Smooth muscle cell of the brain vasculature (primary cell): ENCODE data around the gene COLEC12.

Experiments
- DNase-seq: peaks from one replicate; pipeline ENCODE4 v3.0.0-alpha.2; 2012; ENCODE audit warnings: low read depth, low spot score

COLEC12 gene

DNA sequence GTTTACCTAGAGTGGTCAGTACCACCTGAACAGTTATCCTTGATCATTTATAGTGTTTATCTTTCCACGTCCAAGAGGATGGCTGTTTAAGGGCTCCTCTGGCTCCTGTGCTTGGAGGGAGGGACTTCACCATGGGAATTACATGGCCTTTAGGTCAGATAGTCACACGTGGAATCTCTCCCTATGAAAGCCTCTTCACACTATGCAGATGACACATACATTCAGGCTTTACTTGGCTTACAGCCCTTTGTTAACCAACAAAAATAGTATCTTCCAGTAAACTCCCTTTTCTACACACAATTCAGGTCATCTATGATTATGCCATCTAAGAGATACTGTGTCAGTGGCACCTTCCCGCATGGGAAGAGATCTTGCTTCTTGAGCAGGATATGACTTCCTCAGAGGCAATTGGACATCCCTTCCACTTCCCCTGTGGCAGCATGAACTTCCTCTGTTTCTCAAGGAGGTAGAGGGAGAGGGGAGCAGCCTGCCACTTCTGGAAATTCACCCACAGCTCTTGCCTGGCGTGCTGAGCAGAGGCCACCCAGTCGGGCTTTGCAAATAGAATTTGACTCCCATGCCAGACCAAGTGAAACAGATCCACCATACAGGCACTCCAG lies 53.5 kb downstream of the COLEC12 start:
- no peak for DNase-seq

DNA sequence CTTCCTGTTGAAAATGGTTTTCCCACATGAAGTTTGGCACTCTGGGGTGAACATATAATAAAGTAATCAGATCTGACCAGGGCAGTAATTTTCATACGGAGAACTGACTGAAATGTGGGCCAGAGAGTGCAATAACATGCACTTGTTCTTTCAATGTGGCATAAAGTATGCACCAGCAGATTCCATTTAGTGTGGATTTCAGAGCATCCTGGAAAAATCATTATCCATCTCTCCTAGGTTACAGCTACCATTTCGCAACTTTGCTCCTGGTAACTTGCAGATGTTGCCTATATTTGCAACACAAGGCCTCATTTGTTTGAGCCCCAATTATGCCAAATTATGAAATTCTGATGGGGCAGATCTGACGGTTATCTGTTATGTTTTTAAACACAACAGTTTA lies 55.4 kb downstream of the COLEC12 start:
- no peak for DNase-seq

DNA sequence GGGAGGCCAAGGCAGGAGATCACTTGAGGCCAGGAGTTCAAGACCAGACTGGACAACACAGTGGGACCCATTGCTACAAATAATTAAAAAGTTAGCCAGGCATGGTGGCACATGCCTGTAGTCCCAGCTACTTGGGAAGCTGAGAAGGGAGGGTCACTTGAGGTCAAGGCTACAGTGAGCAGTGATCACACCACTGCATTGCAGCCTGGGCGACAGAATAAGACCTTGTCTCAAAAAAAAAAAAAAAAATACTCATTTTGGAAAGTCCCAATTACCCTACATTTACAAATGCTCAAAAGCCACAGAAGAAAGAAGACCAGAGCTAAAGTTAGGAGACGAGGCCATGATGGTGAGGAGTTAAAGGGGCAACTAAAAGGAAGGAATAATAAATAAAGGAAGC lies 61.9 kb downstream of the COLEC12 start:
- DNase-seq, result no peak

DNA sequence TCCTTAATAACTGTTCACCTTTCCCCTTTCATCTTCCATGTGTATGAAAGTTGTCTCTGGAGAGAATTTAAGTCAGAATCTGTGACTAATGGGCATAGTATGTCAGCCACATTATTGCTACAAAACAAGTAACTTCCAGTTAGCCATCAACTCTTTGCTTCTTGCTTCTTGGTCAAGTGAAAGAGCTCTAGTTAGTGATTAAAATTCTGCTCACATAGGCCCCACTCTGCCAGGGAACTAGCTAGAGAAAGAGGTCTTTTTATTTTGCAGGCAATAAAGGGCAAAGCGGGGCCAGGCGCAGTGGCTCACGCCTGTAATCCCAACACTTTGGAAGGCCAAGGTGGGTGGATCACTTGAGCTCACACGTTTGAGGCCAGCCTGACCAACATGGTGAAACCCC lies 64.6 kb downstream of the COLEC12 start:
- DNase-seq, result no peak

DNA sequence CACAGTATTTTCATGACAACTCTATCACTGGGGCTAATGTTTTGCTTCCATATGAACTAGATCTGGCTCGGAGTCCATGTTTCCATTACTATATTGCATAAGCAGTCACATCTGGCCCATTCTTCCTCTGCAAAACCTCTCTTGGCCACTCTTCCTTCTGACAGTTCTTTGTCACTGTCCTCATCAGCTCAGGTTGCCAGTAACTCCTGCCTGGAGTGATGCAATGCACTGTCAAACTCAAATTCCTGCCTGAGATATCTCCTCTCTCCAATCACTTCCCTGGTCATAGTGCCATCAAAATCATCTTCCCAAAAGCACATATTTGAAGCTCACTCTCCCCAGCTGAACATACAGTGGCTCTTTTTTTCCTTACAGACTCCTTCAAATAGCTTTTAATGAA lies 66.1 kb downstream of the COLEC12 start:
- DNase-seq, result no peak

DNA sequence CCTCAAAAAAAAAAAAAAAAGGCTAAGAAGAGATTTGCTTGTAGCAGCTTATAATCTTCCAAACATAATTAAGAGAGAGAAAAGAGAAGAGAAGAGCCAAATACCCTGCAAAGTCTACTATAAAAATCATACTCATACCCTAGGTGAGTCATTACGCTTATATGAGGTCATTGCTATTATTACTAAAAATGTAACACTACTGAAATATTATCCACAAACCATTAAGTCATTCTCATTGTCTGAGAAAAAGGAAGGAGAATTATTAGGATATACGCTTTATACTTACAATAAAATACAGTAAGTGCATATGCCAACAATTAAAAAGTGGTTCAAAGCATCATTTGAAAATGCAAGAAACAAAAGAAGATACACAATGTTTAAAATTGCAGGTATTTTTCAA lies 66.5 kb downstream of the COLEC12 start:
- no peak for DNase-seq

DNA sequence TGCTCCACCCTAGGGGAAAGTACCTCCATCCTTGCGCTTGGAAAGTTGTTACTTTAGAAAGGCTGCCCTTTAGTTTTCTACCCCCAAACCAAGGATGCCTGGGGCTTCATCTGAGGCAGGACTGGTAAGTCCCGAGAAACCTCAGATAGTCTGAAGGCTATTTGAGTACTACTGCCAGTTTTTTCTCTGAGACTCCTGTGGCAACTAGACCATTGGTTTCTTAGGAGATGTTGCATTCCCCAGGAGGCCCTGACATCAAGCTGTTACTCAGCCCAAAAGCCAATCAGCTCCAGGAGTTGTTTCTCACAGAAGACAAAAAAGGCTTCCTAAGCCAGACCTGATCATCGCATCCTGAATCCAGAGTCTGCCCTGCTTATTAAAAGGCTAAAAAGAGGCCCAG lies 67.2 kb downstream of the COLEC12 start:
- no peak for DNase-seq

DNA sequence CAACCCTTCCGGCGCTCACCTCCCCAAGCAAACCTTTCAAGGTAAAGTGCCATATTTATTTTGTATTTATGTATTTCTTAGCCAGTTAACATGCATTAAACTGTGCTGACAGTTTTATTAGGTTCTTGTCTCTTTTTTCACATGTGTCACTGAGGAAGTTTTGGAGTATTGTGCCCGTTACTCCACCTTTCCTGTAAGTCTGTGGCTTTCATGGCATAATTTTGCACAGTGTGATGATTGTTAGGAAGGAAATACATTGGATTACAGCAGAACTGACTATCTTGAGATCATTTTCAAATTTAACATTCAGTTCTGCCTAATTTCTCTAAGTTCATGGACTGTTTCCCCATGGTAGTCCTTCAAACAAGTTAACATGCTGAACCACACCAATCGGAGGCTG lies 67.7 kb downstream of the COLEC12 start:
- DNase-seq, result no peak

DNA sequence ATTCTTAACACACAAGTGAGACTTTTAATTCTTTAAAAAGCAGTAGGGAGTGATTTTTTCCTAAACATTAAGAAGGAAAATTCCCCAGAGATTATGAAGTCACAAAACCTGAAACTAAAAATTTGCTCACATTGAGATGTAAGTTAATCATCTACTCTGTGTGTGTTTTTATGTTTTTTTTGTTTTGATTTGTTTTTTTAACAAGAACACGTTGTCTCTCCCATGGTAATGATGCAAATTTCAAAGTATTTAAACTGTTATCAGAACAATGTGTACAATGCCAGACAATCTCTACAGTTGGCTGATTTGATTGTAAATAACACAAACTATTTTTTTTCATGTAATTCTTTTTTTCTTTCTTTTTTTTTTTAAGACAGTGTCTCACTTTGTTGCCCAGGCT lies 71.5 kb downstream of the COLEC12 start:
- no peak for DNase-seq

DNA sequence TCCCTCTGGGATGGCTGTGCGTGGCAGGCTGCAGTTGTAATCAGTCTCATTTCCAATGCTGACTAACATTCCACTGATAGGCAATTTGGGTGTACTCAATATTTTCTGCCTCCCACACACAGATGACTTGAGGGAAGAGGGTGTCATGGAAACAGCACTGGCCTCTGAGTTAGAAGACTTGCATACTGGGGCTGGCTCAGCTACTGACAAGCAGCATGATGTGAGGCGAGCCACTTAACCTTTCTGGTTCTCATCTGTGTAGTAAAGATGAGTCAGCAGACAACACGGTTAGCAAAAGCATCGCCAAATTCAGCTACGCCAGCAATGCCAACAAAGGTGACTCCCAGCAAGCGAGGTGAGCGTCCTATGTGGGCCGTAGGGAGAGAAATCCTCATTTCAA lies 73.5 kb downstream of the COLEC12 start:
- DNase-seq, result no peak

DNA sequence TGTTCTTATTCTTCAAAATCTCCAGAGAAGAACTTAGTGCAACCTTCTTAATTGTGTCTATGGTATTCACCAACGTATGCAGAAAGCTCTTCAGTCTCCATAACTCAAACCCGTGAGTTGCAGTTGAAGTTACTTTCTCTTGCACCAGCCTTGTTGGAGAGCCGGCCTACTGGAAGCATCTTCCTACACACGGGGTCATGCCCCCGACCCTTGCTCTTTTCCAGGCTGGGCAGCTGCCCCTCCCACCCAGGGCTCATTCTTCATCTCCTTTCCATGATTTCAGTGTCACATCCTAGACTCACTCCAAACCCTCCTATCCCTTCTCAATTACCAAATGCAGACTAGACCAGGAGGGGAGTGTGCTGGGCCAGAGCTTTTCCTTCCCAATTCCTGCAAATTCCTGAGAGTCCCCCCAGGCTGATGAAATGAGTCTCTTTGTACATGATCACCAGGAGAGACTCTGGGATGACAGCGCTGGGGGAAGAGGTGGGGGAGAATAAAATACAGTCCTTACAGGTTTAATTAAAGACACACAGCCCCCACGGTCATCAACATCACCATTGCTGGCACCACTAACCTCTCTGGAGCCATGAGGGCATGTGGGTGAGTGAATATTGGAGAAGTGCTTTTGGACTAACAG lies 75.3 kb downstream of the COLEC12 start:
- no peak for DNase-seq

DNA sequence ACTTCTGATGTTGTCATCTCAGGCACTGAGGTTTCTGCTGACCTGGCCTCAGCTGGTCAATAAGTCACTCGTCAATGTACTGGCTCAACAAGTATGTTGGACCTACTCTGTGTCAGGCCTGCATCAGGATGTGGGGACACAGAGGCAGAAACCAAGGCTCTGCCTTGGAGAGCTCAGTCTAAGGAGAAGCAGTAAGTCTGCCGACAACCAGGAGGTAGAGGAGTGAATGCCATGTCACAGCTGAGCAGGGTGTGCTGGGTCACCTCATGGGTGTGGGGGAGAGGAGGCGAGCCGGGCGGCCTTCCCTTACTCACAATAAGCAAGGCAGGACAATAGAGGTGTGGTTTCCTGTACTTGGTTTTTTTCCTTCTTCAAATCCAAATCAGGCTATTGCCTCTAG lies 75.8 kb downstream of the COLEC12 start:
- DNase-seq, result no peak

DNA sequence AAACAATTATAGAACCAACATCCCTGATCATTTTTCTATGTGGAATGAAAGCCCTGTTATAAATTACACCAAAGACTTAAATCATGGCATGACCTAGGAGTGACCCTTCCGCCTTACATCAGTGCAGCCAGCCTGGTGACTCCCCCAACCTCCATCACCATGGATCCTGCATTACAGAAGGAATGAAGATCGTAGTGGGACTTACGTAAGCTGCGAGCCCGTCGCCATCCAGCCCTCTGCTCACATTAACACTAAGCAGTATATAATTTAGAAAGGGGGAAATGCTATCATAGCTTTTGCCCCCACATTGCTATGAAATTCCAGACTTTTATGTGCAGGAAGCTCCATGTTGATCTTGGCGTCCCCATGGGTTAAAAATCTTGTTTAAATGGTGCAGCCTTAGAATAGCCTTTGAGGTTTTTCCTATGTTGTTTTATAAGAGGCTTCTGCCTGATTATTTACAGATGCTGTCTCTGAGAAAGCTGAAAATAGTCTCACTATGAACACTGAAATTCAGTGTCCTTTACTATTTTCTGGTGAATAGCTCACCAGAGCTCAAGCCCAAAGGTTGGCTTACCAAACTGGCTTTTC lies 76.3 kb downstream of the COLEC12 start:
- peak; percentile 66 for DNase-seq

DNA sequence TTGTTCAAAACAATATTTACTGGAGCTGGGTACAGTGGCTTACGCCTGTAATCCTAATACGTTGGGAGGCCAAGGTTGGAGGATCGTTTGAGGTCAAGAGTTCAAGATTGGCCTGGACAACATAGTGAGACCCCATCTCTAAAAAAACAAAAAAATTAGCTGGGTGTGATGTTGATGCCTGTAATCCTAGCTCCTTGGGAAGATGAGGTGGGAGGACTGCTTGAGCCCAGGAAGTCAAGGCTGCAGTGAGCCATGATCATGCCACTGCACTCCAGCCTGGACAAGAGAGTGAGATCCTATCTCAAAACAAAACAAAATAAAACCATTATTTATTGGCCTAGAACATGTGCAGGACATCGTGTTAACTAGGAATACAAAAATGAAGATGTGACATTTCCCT lies 77.5 kb downstream of the COLEC12 start:
- no peak for DNase-seq

DNA sequence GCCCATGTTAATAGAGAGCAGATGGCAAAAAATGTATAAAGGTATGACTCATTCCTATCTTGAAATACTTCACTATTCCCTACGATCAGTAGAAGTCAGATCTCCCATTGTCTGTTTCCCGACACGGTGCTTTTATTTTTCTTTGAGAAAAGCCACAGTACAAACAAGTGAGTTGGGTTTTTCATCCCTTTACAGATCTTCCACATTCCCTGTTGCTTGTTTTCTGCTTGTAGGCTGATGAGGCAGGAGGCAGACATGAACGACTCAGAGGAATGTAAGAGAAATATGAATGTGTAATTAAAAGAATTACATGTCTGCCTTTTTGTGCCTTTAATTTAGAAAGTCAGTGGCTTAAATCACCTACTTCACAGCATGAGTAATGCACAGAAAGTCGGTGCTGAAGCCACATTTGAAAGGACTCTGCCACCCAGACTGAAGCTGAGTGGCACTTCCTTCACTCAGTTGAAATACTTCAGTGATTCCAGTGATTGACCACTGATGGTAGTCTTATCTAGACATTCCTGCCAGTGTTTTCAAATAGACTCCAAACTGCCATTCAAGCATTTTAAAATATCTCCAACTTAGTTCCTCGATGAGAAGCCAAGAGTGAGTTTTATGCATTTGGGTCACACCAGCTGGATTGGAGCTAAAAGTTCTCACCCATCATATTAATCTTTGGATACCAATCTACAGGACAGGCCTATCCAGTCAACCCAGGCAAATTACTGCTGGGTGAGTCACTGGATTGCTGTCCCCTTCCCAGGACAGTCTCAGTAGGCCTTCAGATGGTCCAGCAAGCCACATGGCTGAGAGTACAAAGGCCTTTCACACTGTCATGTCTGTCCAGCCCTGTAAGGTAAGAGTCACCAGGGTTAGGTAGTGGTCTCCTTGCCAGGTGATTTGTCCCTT lies 79.0 kb downstream of the COLEC12 start:
- DNase-seq, result no peak

DNA sequence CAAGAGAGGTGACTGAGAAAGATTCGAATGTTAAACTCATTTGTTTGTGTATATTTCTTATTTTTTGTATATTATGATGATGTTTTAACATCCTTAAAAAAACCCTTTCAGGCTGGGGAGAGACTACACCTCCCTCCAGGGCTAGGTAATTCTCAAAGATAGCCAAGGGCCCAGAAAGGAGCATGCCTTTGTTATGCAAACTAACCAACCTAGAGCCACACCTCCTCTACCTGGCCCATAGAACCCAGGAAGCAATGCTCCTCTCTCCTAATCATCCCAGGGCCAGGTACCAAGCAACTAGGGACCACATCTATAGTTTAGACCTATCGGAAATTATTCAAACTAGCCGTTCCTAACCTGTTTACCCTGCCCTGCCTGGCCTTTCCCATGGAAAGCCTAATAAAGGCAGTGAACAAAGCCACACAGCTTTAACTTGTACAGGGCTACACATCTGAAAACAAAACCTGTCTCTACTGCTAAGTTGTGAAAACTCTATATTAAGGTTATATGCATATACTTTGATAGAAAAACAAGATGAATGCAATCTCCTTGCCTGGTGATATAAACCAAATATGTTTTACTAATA lies 79.7 kb downstream of the COLEC12 start:
- no peak for DNase-seq

DNA sequence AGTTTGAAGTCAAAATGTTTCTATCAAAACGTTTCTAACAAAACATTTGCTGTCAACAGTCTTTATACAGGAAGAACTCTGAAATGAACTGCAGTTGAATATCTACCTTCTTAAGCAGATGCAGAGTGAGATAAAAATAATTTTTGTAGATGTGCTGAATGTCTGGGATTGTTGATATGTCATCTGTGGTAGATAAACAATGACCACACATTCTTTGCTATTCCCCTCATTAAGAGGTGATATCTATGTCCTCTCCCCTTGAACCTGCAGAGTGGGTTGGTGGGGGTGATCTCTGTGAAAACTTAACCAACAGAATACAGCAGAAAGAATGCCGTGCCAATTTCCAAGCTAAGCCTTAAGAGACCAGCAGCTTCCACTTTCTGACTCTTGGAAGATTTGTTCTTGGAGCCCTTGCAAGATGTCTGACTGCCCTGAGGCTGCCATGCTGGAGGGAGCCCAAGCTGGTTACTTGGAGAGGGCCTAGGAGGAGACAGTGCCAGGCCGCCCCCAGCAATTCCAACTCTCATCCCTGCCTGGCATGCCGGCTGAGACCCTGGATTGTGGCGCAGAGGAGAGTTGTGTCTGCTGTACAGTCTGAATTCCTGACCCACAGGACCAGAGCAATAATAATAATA lies 80.8 kb downstream of the COLEC12 start:
- DNase-seq, result no peak

DNA sequence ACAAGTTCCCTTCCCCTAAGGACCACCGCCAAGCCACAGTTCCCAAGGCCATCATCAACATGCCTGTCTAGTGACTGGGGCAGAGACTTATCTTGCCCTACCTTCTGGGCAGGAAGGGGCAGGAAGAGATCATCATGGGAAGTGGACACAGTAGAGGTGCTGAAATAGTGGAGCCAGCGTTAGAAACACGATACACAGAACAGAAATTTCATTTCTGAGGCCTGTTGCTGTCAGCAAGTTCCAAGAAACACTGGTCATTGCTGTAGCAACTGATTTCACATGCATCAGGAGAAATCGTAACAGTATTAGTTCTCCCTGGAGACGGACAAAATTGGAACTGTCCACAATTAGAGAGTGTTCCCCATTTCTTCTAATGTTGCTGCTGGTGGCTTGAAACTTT lies 83.0 kb downstream of the COLEC12 start:
- no peak for DNase-seq

DNA sequence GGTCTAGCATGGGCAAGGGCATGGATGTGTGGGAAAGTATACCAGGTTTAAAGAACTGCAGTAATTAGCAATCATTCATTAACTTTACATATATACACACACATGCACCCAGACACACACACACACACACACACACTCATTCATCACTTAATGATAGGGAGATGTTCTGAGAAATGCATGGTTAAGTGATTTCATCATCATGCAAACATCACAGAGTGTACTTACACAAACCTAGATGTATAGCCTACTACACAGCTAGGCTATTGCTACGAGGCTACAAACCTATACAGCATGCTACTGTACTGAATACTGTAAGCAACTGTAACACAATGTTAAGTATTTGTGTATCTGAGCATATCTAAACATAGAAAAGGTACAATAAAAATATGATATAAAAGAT lies 83.6 kb downstream of the COLEC12 start:
- DNase-seq, result no peak

DNA sequence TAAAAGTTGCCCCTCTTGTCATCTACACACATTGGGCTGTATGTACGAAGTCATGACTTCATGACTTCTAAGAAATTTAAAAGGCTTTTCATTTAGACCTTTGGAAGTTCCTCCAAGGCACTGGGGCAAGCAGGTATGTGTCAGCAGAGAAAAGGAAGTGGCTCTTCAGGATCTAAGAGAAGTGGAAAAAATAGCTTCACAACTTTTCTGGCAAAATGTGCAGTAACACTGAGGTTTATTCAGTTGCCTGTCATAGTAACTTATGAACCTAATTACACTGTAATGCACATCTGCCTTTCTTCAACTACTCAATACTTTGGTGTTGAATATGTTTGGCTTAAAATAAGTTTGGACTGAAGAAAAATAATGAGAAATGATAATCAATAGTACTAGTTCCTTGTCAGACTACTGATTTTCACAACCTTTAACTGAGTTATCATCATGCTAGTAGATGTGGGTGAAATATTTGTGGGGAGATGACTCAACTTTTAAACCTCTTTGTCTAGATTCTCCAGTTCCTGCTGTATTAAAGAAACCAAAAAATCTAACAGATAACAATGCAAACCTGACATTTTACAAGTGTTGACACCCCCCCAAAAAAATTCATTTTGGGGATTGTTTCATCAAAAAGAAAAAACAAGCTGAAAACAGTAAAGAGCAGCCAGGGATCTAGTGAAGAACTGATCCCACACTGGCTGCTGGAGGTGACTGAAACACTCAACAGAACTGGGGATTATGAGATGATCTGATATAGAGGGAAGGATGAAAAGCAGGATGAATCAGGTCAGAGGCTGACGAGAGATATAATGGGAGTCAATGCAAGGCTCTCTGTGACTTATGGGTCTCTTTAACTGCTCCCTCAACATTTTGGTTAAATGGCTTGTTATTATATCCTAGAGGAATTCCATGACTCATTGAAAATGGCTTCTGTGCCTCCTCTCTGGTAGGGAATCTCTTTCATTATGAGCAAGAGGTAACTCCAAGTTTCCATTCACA lies 84.6 kb downstream of the COLEC12 start:
- no peak for DNase-seq
